Mesothelial cell of epicardium (in vitro differentiated cells): Measurements from ENCODE around the gene ETAA1. TPM values are rescaled to one million over a fixed set of nuclear protein-coding genes. Genes with fewer than 3 reads are reported as not detected.

ENCODE experiments used
- DNase-seq, 2 experiments: peaks; one replicate each; pipeline ENCODE4 v3.0.0; 2021; ENCODE audit warnings: low spot score in 2 of 2; ENCODE audit not compliant: unreplicated experiment in 2 of 2
- H3K27ac Mint-ChIP-seq: 2 replicates; pipeline ENCODE4 v1.8.0; 2021; ENCODE audit warnings: mixed read lengths
- H3K27me3 Mint-ChIP-seq: 2 replicates; pipeline ENCODE4 v1.8.0; 2021; ENCODE audit warnings: low read depth, mixed read lengths
- H3K36me3 Mint-ChIP-seq: 2 replicates; pipeline ENCODE4 v1.8.0; 2021; ENCODE audit warnings: mixed read lengths
- H3K4me1 Mint-ChIP-seq: 2 replicates; pipeline ENCODE4 v1.8.0; 2021; ENCODE audit warnings: mixed read lengths
- H3K4me3 Mint-ChIP-seq: 2 replicates; pipeline ENCODE4 v1.8.0; 2021; ENCODE audit warnings: mild to moderate bottlenecking, moderate library complexity, mixed read lengths
- H3K9me3 Mint-ChIP-seq: 2 replicates; pipeline ENCODE4 v1.8.0; 2021; ENCODE audit warnings: mixed read lengths
- total RNA-seq: library from RNA; stranded (reverse); gene quantifications from 3 replicates; pipeline ENCODE4 v1.2.1, GENCODE V29; 2021
- TF ChIP-seq, protein P1 (sequence below): fragments of 200-600 bp; sonication (generic); IDR thresholded peaks from one replicate; pipeline ENCODE4 v1.5.0; 2021; ENCODE audit warnings: antibody characterized with exemption; ENCODE audit not compliant: unreplicated experiment

ETAA1 gene
- total RNA-seq, 1 donor from 2014 or later: 21.1 TPM

DNA sequence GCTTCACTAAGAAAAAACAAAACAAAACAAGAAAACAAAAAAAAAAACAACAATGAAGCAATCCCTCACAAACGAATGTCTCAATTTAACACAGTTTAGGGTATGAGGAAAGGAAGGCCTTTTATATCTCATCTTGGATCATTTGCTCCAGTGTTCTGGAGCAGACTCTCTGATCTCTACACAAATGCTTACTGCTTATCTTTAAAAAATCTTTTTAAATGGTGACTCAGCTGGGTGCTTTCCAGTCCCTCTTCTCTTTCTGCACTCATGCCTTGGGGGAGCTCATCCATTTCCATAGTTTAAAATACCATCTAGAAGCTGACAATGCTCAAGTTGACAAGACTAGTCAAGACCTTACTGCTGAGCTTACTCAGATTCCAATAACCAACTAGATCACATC lies 56.2 kb downstream of the ETAA1 start:
- Mint-ChIP-seq H3K4me1 (peaks cover 19% of the 10 kb centered on the region), H3K9me3 (no peaks in the 10 kb centered on the region), H3K36me3 (no peaks in the 10 kb centered on the region), H3K27ac (no peak overlapping the region), H3K4me3 (no peak overlapping the region), H3K27me3 (no peaks in the 10 kb centered on the region)
- TF ChIP-seq, protein P1, sequence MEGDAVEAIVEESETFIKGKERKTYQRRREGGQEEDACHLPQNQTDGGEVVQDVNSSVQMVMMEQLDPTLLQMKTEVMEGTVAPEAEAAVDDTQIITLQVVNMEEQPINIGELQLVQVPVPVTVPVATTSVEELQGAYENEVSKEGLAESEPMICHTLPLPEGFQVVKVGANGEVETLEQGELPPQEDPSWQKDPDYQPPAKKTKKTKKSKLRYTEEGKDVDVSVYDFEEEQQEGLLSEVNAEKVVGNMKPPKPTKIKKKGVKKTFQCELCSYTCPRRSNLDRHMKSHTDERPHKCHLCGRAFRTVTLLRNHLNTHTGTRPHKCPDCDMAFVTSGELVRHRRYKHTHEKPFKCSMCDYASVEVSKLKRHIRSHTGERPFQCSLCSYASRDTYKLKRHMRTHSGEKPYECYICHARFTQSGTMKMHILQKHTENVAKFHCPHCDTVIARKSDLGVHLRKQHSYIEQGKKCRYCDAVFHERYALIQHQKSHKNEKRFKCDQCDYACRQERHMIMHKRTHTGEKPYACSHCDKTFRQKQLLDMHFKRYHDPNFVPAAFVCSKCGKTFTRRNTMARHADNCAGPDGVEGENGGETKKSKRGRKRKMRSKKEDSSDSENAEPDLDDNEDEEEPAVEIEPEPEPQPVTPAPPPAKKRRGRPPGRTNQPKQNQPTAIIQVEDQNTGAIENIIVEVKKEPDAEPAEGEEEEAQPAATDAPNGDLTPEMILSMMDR: no peak
- DNase-seq: no peak

DNA sequence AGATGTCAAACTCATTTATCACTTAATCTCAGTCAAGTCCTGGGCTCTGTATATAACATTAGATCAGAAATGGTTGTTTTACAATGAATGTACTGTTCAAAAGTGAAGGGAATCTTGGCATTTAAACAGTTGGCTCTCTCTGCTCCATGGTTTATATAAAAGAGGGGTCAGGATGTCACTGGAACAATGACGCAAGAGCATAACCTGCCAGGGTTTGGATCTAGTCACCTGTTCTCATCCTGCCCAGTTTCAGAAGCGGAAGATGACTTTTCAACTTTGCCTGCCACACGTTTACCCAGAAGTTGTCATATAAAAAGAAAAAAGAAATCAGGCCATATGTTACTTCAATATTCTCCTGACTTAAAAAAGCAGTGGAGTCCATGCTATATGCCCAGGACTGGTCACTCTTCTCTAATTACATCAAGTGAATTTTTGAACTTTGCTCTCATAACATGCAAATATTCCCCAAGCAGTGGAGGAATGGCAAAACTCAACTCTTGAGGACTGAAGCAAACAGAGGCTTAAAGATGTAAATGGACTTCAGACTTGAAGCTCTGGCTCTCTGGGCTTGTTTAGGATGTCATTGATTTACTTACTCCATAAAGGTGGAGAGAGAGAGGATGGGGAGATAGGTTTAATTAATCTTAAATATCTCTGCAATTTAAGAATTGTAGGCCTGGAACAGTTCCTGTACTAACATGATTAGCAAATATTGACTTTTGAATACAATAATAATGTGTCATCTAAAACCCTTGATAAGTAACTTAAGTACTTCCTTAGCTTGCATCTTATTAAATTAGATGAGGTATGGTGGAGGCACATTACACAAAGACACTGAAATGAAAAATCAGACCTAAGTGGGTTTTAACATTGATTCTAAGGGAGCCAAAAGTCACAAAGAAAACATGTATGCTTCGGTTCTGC lies 58.3 kb downstream of the ETAA1 start:
- H3K9me3 Mint-ChIP-seq: no peaks in the 10 kb centered on the region
- no peak overlapping the region for H3K4me3 Mint-ChIP-seq
- no peaks in the 10 kb centered on the region for H3K27me3 Mint-ChIP-seq
- H3K36me3 Mint-ChIP-seq: no peaks in the 10 kb centered on the region
- no peak for DNase-seq
- peaks cover 19% of the 10 kb centered on the region for H3K4me1 Mint-ChIP-seq
- H3K27ac Mint-ChIP-seq: no peak overlapping the region
- TF ChIP-seq, protein P1: no peak

DNA sequence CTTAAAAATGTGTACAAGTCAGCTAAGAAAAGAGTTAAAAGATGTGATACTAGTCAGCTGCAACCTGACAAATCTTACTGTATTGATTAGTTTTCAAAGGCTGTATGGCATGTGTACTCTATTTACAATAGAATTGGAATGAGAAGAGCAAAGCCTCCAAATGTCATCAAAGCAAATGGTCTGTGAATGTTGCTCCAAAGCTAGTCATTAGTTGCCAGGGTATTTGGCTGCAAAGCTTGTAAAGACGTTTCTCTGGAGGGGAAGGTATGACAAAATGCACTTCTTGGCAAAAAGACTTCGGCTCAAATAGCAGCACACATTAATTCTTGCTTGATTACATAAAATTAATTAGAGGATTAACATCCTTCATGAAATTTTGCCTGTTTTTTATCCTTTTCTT lies 59.3 kb downstream of the ETAA1 start:
- H3K36me3 Mint-ChIP-seq: no peaks in the 10 kb centered on the region
- H3K27ac Mint-ChIP-seq: no peak overlapping the region
- H3K4me3 Mint-ChIP-seq: no peak overlapping the region
- H3K27me3 Mint-ChIP-seq: no peaks in the 10 kb centered on the region
- DNase-seq: no peak
- no peaks in the 10 kb centered on the region for H3K9me3 Mint-ChIP-seq
- H3K4me1 Mint-ChIP-seq: peaks cover 19% of the 10 kb centered on the region
- TF ChIP-seq, protein P1: no peak

DNA sequence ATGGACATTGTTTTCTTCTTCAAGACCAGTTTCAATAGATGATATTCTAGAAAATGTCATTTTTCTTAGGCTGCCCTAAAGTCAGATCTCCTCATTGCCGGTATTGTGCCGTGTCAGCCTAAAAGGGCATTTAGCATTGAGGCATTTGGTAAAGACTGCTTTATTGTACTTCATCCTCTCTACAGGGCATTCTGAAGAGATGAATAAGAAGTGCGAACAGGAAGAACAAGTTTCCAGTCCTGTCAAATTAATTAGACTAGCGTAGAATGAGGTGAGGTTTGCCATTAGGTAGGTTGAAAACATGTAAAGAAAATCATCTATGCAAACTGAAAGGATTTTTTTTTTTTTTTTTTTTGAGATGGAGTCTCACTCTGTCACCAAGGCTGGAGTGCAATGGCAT lies 60.6 kb downstream of the ETAA1 start:
- no peak overlapping the region for H3K27ac Mint-ChIP-seq
- no peaks in the 10 kb centered on the region for H3K36me3 Mint-ChIP-seq
- DNase-seq: no peak
- H3K4me1 Mint-ChIP-seq: peaks cover 23% of the 10 kb centered on the region
- H3K27me3 Mint-ChIP-seq: no peaks in the 10 kb centered on the region
- no peak overlapping the region for H3K4me3 Mint-ChIP-seq
- TF ChIP-seq, protein P1: no peak
- H3K9me3 Mint-ChIP-seq: no peaks in the 10 kb centered on the region

DNA sequence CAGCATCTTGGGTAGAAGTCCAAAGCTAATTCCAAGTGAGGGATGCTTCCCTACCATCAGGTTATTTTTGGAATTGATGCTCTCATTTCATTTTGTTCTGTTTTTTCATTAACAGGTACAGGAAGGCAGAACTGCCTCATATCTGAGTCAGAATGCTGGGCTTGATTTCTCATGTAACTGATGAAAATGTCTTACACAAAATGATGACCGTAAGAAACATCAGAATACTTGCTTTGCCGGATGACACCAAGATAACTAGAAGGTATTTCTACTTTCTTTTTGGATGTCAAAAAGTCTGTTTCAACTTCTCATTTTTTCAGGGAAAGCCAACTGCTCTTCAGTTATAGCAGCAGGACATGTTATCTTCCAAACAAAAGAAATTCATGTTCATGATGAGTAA lies 62.6 kb downstream of the ETAA1 start:
- no peaks in the 10 kb centered on the region for H3K36me3 Mint-ChIP-seq
- no peaks in the 10 kb centered on the region for H3K9me3 Mint-ChIP-seq
- H3K27ac Mint-ChIP-seq: no peak overlapping the region
- TF ChIP-seq, protein P1: no peak
- no peak for DNase-seq
- H3K4me1 Mint-ChIP-seq: peaks cover 31% of the 10 kb centered on the region
- H3K27me3 Mint-ChIP-seq: no peaks in the 10 kb centered on the region
- no peak overlapping the region for H3K4me3 Mint-ChIP-seq
